ENCODE data around the gene TNS1. TPM values are rescaled to one million over a fixed set of nuclear protein-coding genes. Genes with fewer than 3 reads are reported as not detected.

The TNS1 gene
- total and polyA plus RNA-seq, 7 donors: 73.4 to 742 (median 276) TPM

GRCh38 chr2:217993138-217993537, 9.7 kb downstream of the TNS1 start:
- Histone ChIP-seq H3K27ac (peak overlapping the region; percentile 50), H3K36me3 (ENCODE audit: insufficient read depth in 1 of 2, low read depth in 1 of 2) (no peaks in the 10 kb centered on the region), H3K9me3 (no peaks in the 10 kb centered on the region), H3K4me1 (peaks cover 34% of the 10 kb centered on the region), H3K27me3 (ENCODE audit: insufficient read depth in 3 of 3, low read length in 2 of 3) (no peaks in the 10 kb centered on the region), H3K4me3 (no peak overlapping the region)
- no peak for DNase-seq
- 74 to 80% (median 79%) methylated on average over 6 of the region's 6 CpGs for WGBS, 3 donors
- intact Hi-C loops (cut with DNase I): no loop called here
- no peak for ATAC-seq
- TF ChIP-seq CTCF (IDR thresholded peaks at IDR 0.05): no peak

DNA sequence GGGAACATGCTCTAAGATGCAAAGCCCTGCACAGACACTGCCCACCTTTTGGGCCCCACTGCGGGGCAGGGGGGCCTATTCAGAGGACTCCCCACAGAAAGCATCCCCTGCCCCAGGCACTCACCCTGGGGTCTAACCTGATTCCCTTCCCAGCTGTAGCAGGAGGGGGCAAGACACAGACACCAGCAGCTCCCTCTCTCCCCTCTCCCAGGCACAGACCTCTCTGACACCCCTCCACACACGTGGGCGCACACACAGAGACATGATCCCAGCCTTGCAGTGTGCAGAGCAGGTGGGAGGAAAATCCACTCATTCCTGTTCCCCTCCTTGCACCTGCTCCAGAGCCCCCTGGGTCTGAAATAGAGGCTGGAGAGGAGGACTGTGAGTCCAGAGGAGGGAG, 10.7 kb downstream of the TNS1 start:
- 80 to 89% (median 88%) methylated on average over 3 of the region's 3 CpGs for WGBS, 3 donors

DNA sequence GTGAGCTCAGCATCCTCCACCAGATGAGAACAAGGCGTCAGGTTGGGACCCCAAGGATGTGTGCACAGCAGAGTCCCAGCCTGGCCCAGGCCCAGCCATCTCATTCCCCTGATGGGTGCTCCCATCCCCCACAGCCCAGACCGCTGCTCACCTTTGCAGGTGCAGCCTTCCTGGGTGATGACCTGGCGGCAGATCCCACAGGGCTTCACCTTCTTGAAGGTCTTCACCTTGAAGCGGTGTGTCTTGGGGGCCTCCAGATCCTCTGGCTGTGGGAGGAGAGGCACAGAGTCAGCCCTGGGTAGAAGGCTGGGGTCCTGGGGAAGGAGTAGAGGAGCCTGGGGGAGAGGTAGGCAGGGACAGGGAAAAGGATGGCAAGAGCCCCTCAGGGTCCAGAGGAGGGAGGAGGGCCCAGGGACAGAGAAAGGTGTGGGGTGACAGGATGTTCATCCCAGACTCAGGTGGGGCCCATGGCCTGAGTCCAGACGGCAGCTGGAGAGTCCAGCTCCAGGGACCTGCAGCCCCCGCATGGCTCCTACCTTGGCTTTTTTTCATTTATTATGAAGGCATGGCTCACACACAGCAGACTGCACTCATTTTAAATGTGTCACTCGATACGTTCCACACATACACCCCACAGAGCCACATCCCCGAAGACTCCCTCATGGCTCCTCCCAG, 11.9 kb downstream of the TNS1 start:
- no peaks in the 10 kb centered on the region for H3K36me3 ChIP-seq (ENCODE audit: insufficient read depth in 1 of 2, low read depth in 1 of 2)
- intact Hi-C loops (cut with DNase I): no loop called here
- no peak for TF ChIP-seq CTCF (IDR thresholded peaks at IDR 0.05)
- DNase-seq (no peak), ATAC-seq (no peak)
- H3K27ac ChIP-seq: no peak overlapping the region
- 87 to 90% (median 89%) methylated on average over 9 of the region's 9 CpGs for WGBS, 3 donors
- no peaks in the 10 kb centered on the region for H3K9me3 ChIP-seq
- peaks cover 34% of the 10 kb centered on the region for H3K4me1 ChIP-seq
- no peak overlapping the region for H3K4me3 ChIP-seq
- no peaks in the 10 kb centered on the region for H3K27me3 ChIP-seq (ENCODE audit: insufficient read depth in 3 of 3, low read length in 2 of 3)

More for the DNA sequence above, 10.7 kb downstream of the TNS1 start:
- H3K27me3 ChIP-seq (ENCODE audit: insufficient read depth in 3 of 3, low read length in 2 of 3): no peaks in the 10 kb centered on the region
- TF ChIP-seq CTCF (IDR thresholded peaks at IDR 0.05): no peak
- H3K4me1 ChIP-seq: peaks cover 41% of the 10 kb centered on the region
- intact Hi-C loops (cut with DNase I): no loop called here
- no peak for ATAC-seq
- no peak for DNase-seq
- H3K4me3 ChIP-seq: no peak overlapping the region
- no peak overlapping the region for H3K27ac ChIP-seq
- H3K9me3 ChIP-seq: no peaks in the 10 kb centered on the region
- no peaks in the 10 kb centered on the region for H3K36me3 ChIP-seq (ENCODE audit: insufficient read depth in 1 of 2, low read depth in 1 of 2)

GRCh38 chr2:217990389-217990788, 12.4 kb downstream of the TNS1 start:
- Histone ChIP-seq H3K9me3 (no peaks in the 10 kb centered on the region), H3K27ac (no peak overlapping the region), H3K36me3 (ENCODE audit: insufficient read depth in 1 of 2, low read depth in 1 of 2) (no peaks in the 10 kb centered on the region), H3K27me3 (ENCODE audit: insufficient read depth in 3 of 3, low read length in 2 of 3) (no peaks in the 10 kb centered on the region), H3K4me1 (peaks cover 29% of the 10 kb centered on the region), H3K4me3 (no peak overlapping the region)
- DNase-seq: no peak
- 93 to 97% (median 95%) methylated on average over 3 of the region's 3 CpGs for WGBS, 3 donors
- no peak for ATAC-seq
- intact Hi-C loops (cut with DNase I): no loop called here
- no peak for TF ChIP-seq CTCF (IDR thresholded peaks at IDR 0.05)
